CD14-positive monocyte (primary cell): ENCODE data around the gene PGA5. TPM values are rescaled to one million over a fixed set of nuclear protein-coding genes. Genes with fewer than 3 reads are reported as not detected.

ENCODE experiments used
- DNase-seq, 3 donors: peaks; one replicate each; pipeline ENCODE4 v3.0.0-alpha.2; 2011 to 2022
- H2AFZ ChIP-seq: 2 replicates; pipeline ENCODE4 v1.6.0; 2012; ENCODE audit warnings: mild to moderate bottlenecking, low read depth, low read length, inconsistent platforms; ENCODE audit not compliant: insufficient read depth, poor library complexity, severe bottlenecking
- H3K27ac ChIP-seq, 2 donors: 1 replicate in 1 of 2; 2 replicates in 1 of 2; pipeline ENCODE4 v1.5.1; 2012 to 2013; ENCODE audit warnings: low read length in 2 of 2, control low read depth in 1 of 2, inconsistent platforms in 1 of 2, low read depth in 1 of 2, mild to moderate bottlenecking in 1 of 2
- H3K27me3 ChIP-seq, 2 donors: one replicate each; pipeline versions ENCODE4 v1.6.0 to v1.6.1; 2011 to 2013; ENCODE audit warnings: low read length in 2 of 2; ENCODE audit not compliant: control insufficient read depth in 2 of 2, insufficient read depth in 2 of 2
- H3K36me3 ChIP-seq, 2 donors: replicated peaks in 1 of 2; 1 replicate in 1 of 2; 2 replicates in 1 of 2; pipeline versions ENCODE4 v1.5.1 to v1.6.1; 2012 to 2013; ENCODE audit warnings: low read length in 2 of 2, control low read depth in 1 of 2, inconsistent platforms in 1 of 2, mild to moderate bottlenecking in 1 of 2; ENCODE audit not compliant: insufficient read depth in 2 of 2, control insufficient read depth in 1 of 2
- H3K4me1 ChIP-seq, 2 donors: 1 replicate in 1 of 2; 2 replicates in 1 of 2; pipeline versions ENCODE4 v1.5.1 to v1.6.1; 2012 to 2013; ENCODE audit warnings: low read length in 2 of 2, control low read depth in 1 of 2, inconsistent platforms in 1 of 2, mild to moderate bottlenecking in 1 of 2, moderate library complexity in 1 of 2; ENCODE audit not compliant: insufficient read depth in 2 of 2, control insufficient read depth in 1 of 2
- H3K4me2 ChIP-seq: replicated peaks from 2 replicates; pipeline ENCODE3; 2012; ENCODE audit warnings: low read length, moderate library complexity, mild to moderate bottlenecking; ENCODE audit not compliant: poor library complexity, severe bottlenecking; ENCODE audit errors: extremely low read depth
- H3K4me3 ChIP-seq, 3 experiments: fragments of 200-600 bp in 1 of 3; sonication (generic) in 1 of 3; replicated peaks in 1 of 3; 1 replicate in 2 of 3; 2 replicates in 1 of 3; pipeline ENCODE4 v1.5.1; 2011 to 2013; ENCODE audit warnings: low read length in 3 of 3, mild to moderate bottlenecking in 3 of 3, control low read depth in 2 of 3, low read depth in 2 of 3, inconsistent platforms in 1 of 3, moderate library complexity in 1 of 3
- H3K79me2 ChIP-seq: 2 replicates; pipeline ENCODE4 v1.6.0; 2012; ENCODE audit warnings: mild to moderate bottlenecking, control low read depth, inconsistent platforms, low read length, moderate library complexity; ENCODE audit not compliant: insufficient read depth
- H3K9ac ChIP-seq: 2 replicates; pipeline ENCODE4 v1.6.0; 2017; ENCODE audit warnings: low read length, mild to moderate bottlenecking; ENCODE audit not compliant: insufficient read depth, poor library complexity, severe bottlenecking
- H3K9me3 ChIP-seq, 2 donors: replicated peaks in 1 of 2; 1 replicate in 1 of 2; 2 replicates in 1 of 2; pipeline versions ENCODE4 v1.5.1 to v1.6.1; 2012 to 2013; ENCODE audit warnings: low read length in 2 of 2, control low read depth in 1 of 2; ENCODE audit not compliant: control insufficient read depth in 1 of 2, insufficient read depth in 1 of 2
- H4K20me1 ChIP-seq: 2 replicates; pipeline ENCODE4 v1.6.0; 2012; ENCODE audit warnings: mild to moderate bottlenecking, low read length, control low read depth, moderate library complexity; ENCODE audit not compliant: insufficient read depth
- H3K27ac Mint-ChIP-seq, 7 donors: one replicate each; pipeline ENCODE4 v1.8.0; 2020; ENCODE audit warnings: mild to moderate bottlenecking in 7 of 7, mixed read lengths in 7 of 7, moderate library complexity in 6 of 7, inconsistent platforms in 2 of 7
- H3K27me3 Mint-ChIP-seq, 3 donors: one replicate each; pipeline ENCODE4 v1.8.0; 2021 to 2022; ENCODE audit warnings: low read depth in 3 of 3, mild to moderate bottlenecking in 3 of 3, mixed read lengths in 3 of 3, moderate library complexity in 3 of 3, inconsistent platforms in 1 of 3
- H3K36me3 Mint-ChIP-seq, 2 donors: one replicate each; pipeline ENCODE4 v1.8.0; 2020; ENCODE audit warnings: mixed read lengths in 2 of 2, inconsistent platforms in 1 of 2, mild to moderate bottlenecking in 1 of 2
- H3K4me1 Mint-ChIP-seq: one replicate; pipeline ENCODE4 v1.8.0; 2020; ENCODE audit warnings: mild to moderate bottlenecking, mixed read lengths
- H3K4me3 Mint-ChIP-seq, 2 donors: one replicate each; pipeline ENCODE4 v1.8.0; 2020; ENCODE audit warnings: mild to moderate bottlenecking in 2 of 2, mixed read lengths in 2 of 2, moderate library complexity in 1 of 2
- H3K9me3 Mint-ChIP-seq, 7 donors: one replicate each; pipeline ENCODE4 v1.8.0; 2020 to 2022; ENCODE audit warnings: mixed read lengths in 7 of 7, mild to moderate bottlenecking in 6 of 7, moderate library complexity in 6 of 7, inconsistent platforms in 2 of 7
- WGBS: methylation state at CpG from one replicate; pipeline ENCODE4 v1.1.5; 2013; ENCODE audit warnings: missing lambda C conversion rate; ENCODE audit not compliant: insufficient coverage; 5-methylcytosine and 5-hydroxymethylcytosine counted together
- intact Hi-C, 2 donors: fragments of 100-400 bp; cut with micrococcal nuclease; formaldehyde crosslinking; loops; one replicate each; pipeline versions ENCODE4 v1.15.0 to v1.15.1; 2023
- polyA plus RNA-seq, 3 donors: library from polyadenylated mRNA; depleted of rRNA in 1 of 3; unstranded in 2 of 3; stranded (reverse) in 1 of 3; fragments of 300-500 nt in 2 of 3; fragments of >200 nt in 1 of 3; fragmentation: Illumina TruSeq in 2 of 3; gene quantifications; 1 replicate in 2 of 3; 2 replicates in 1 of 3; pipeline ENCODE4 v1.2.3, GENCODE V29; 2012 to 2021
- TF ChIP-seq, protein P1 (sequence below): fragments of 200-600 bp; IDR thresholded peaks from one replicate; pipeline ENCODE4 v1.8.0; 2022; ENCODE audit warnings: antibody characterized with exemption, mild to moderate bottlenecking

PGA5 gene
- polyA plus RNA-seq, 3 donors, result 1.0 to 3.6 (median 2.0) TPM

DNA sequence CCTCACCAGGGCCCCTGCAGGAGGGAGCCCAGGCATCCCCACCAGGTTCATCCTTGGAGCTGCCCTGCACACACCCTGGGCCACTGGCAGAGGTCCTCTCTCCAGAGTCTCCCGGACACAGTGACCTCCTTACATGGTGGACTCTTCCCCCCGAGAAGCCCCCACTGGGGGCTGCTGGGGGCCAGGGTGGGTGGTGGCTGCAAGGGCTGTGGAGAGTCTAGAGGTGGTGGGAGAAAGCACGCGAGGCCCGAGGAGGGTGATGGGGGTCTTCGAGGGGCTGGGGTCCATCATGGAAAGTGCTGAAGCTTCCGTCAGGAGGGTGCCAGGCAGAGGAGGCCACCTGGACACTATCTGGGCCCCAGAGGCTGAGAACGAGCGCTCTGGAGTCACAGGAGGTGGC is 17.6 kb downstream of the PGA5 start:
- peaks cover 10 to 12% of the 10 kb centered on the region in 2 donors for H3K4me1 ChIP-seq
- Mint-ChIP-seq H3K27ac (no peak overlapping the region), H3K4me1 (peaks cover 10% of the 10 kb centered on the region), H3K9me3 (no peaks in the 10 kb centered on the region), H3K36me3 (no peaks in the 10 kb centered on the region), H3K27me3 (peaks cover 0 to 2% (median 1%) of the 10 kb centered on the region in 3 donors), H3K4me3 (no peak overlapping the region)
- H2AFZ ChIP-seq, result no peak overlapping the region
- no peaks in the 10 kb centered on the region for H3K9me3 ChIP-seq
- H3K36me3 ChIP-seq, result no peaks in the 10 kb centered on the region
- H3K9ac ChIP-seq, result no peak overlapping the region
- no peaks in the 10 kb centered on the region for H3K27me3 ChIP-seq
- H3K4me3 ChIP-seq, result no peak overlapping the region
- no peaks in the 10 kb centered on the region for H4K20me1 ChIP-seq
- no peak overlapping the region for H3K4me2 ChIP-seq
- no peak overlapping the region for H3K27ac ChIP-seq
- TF ChIP-seq, protein P1, sequence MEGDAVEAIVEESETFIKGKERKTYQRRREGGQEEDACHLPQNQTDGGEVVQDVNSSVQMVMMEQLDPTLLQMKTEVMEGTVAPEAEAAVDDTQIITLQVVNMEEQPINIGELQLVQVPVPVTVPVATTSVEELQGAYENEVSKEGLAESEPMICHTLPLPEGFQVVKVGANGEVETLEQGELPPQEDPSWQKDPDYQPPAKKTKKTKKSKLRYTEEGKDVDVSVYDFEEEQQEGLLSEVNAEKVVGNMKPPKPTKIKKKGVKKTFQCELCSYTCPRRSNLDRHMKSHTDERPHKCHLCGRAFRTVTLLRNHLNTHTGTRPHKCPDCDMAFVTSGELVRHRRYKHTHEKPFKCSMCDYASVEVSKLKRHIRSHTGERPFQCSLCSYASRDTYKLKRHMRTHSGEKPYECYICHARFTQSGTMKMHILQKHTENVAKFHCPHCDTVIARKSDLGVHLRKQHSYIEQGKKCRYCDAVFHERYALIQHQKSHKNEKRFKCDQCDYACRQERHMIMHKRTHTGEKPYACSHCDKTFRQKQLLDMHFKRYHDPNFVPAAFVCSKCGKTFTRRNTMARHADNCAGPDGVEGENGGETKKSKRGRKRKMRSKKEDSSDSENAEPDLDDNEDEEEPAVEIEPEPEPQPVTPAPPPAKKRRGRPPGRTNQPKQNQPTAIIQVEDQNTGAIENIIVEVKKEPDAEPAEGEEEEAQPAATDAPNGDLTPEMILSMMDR, result no peak
- intact Hi-C loops, result no loop called here
- H3K79me2 ChIP-seq, result no peaks in the 10 kb centered on the region
- no peak for DNase-seq
- WGBS, result 92% methylated on average over 7 of the region's 9 CpGs

DNA sequence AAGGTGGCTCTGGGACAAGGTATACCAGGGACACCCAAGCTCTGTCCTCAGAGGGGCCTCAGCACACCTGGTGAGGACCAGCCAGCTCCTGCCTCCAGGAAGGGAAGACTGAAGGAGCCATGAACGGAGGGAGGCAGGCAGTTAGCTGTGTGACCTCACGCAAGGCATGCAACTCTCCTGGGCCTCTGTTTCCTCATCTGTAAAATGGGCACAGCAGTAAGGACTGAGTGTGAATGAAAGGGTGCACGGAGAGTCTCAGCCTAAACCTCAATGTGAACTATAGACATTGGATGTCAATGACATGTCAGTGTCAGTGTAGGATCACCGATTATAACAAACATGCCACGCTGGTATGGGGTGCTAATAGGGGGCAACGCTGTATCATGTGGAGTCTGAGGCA is 18.4 kb downstream of the PGA5 start:
- Histone ChIP-seq H3K79me2 (no peaks in the 10 kb centered on the region), H3K4me1 (peaks cover 10 to 12% of the 10 kb centered on the region in 2 donors), H3K4me2 (no peak overlapping the region), H3K36me3 (no peaks in the 10 kb centered on the region), H4K20me1 (no peaks in the 10 kb centered on the region), H3K27ac (no peak overlapping the region), H3K27me3 (no peaks in the 10 kb centered on the region), H3K9ac (no peak overlapping the region), H3K4me3 (no peak overlapping the region), H2AFZ (no peak overlapping the region), H3K9me3 (no peaks in the 10 kb centered on the region)
- Mint-ChIP-seq H3K9me3 (peaks cover 0 to 1% (median 0%) of the 10 kb centered on the region in 7 donors), H3K4me3 (no peak overlapping the region), H3K27me3 (peaks cover 0 to 2% (median 1%) of the 10 kb centered on the region in 3 donors), H3K4me1 (peaks cover 10% of the 10 kb centered on the region), H3K27ac (no peak overlapping the region), H3K36me3 (no peaks in the 10 kb centered on the region)
- no peak for DNase-seq
- intact Hi-C loops, result no loop called here
- 100% methylated on average over 1 of the region's 6 CpGs for WGBS
- TF ChIP-seq, protein P1, result no peak
